Lower lobe of right lung (tissue), 2 donors: ENCODE measurements around the gene SLC22A7. TPM values are rescaled to one million over a fixed set of nuclear protein-coding genes. Genes with fewer than 3 reads are reported as not detected.

ENCODE experiments used
- ATAC-seq, 2 donors: fragments of 200-7000 bp; cut with Tn5 transposase; one replicate each; pipeline ENCODE4 v1.9.1; 2020 to 2022; ENCODE audit warnings: mild to moderate bottlenecking in 2 of 2, moderate library complexity in 2 of 2
- DNase-seq: peaks from one replicate; pipeline ENCODE4 v3.0.0-alpha.2; 2020
- H3K27ac ChIP-seq: fragments of 200-600 bp; one replicate; pipeline ENCODE4 v1.8.0; 2022
- H3K27me3 ChIP-seq: fragments of 200-600 bp; one replicate; pipeline ENCODE4 v1.8.0; 2022; ENCODE audit warnings: low read depth
- H3K36me3 ChIP-seq: fragments of 200-600 bp; one replicate; pipeline ENCODE4 v1.8.0; 2022; ENCODE audit warnings: mild to moderate bottlenecking
- H3K4me1 ChIP-seq: fragments of 200-600 bp; one replicate; pipeline ENCODE4 v1.8.0; 2022
- H3K4me3 ChIP-seq: fragments of 200-600 bp; one replicate; pipeline ENCODE4 v1.8.0; 2022; ENCODE audit warnings: mild to moderate bottlenecking
- H3K9me3 ChIP-seq: fragments of 200-600 bp; one replicate; pipeline ENCODE4 v1.8.0; 2022
- intact Hi-C: fragments of 100-400 bp; cut with DNase I; formaldehyde crosslinking; loops from one replicate; pipeline ENCODE4 v1.11.0; 2022
- total RNA-seq: library from RNA; stranded (reverse); fragmentation: NEBNext Ultra II Directional; extraction: Animal tissue kit (Norgen Biotek cat#: 25700); gene quantifications from one replicate; pipeline ENCODE4 v1.2.1, GENCODE V29; 2021
- TF ChIP-seq, protein P1 (sequence below): fragments of 200-600 bp; IDR thresholded peaks from one replicate; pipeline ENCODE4 v1.8.0; 2022; ENCODE audit warnings: antibody characterized with exemption, mild to moderate bottlenecking
- donor health status: DM: no; HTN: yes; CAD: no; lungs with severe emphysema.

The SLC22A7 gene
- total RNA-seq, 1 donor from 2014 or later = not detected

DNA sequence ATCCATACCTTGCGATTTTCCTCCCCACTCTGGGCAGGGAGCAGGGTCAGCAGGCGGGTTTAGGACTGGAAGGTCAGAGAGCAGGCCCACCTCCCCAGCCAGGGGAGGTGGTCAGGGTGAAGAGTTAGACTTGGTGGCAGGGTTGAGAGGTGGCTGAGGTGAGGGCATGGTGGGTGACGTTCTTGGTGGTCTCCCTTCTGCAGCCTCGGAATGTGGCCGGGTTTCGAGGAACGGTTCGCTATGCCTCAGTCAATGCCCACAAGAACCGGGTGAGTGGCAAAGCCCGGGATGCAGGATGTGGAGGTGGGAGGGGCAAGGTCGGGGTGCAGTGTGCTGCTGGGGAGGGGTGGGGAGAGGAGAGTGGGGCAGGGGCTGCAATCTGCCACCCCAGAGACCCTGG, 43.2 kb upstream of the SLC22A7 start:
- Histone ChIP-seq H3K27ac (no peak overlapping the region), H3K4me1 (no peaks in the 10 kb centered on the region), H3K27me3 (peaks cover 21% of the 10 kb centered on the region), H3K36me3 (no peaks in the 10 kb centered on the region), H3K4me3 (no peak overlapping the region), H3K9me3 (no peaks in the 10 kb centered on the region)
- intact Hi-C loops = no loop called here
- no peak for DNase-seq
- ATAC-seq = no peak
- TF ChIP-seq, protein P1, sequence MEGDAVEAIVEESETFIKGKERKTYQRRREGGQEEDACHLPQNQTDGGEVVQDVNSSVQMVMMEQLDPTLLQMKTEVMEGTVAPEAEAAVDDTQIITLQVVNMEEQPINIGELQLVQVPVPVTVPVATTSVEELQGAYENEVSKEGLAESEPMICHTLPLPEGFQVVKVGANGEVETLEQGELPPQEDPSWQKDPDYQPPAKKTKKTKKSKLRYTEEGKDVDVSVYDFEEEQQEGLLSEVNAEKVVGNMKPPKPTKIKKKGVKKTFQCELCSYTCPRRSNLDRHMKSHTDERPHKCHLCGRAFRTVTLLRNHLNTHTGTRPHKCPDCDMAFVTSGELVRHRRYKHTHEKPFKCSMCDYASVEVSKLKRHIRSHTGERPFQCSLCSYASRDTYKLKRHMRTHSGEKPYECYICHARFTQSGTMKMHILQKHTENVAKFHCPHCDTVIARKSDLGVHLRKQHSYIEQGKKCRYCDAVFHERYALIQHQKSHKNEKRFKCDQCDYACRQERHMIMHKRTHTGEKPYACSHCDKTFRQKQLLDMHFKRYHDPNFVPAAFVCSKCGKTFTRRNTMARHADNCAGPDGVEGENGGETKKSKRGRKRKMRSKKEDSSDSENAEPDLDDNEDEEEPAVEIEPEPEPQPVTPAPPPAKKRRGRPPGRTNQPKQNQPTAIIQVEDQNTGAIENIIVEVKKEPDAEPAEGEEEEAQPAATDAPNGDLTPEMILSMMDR = no peak

- intact Hi-C loops = no loop called here
- Histone ChIP-seq H3K4me1 (no peaks in the 10 kb centered on the region), H3K36me3 (no peaks in the 10 kb centered on the region), H3K27ac (no peak overlapping the region), H3K27me3 (peaks cover 20% of the 10 kb centered on the region), H3K9me3 (no peaks in the 10 kb centered on the region), H3K4me3 (no peak overlapping the region)
- TF ChIP-seq, protein P1 = no peak
- DNase-seq = no peak
- no peak for ATAC-seq
These were observed 42.5 kb upstream of the SLC22A7 start for GRCh38 chr6:43255408-43256054.

DNA sequence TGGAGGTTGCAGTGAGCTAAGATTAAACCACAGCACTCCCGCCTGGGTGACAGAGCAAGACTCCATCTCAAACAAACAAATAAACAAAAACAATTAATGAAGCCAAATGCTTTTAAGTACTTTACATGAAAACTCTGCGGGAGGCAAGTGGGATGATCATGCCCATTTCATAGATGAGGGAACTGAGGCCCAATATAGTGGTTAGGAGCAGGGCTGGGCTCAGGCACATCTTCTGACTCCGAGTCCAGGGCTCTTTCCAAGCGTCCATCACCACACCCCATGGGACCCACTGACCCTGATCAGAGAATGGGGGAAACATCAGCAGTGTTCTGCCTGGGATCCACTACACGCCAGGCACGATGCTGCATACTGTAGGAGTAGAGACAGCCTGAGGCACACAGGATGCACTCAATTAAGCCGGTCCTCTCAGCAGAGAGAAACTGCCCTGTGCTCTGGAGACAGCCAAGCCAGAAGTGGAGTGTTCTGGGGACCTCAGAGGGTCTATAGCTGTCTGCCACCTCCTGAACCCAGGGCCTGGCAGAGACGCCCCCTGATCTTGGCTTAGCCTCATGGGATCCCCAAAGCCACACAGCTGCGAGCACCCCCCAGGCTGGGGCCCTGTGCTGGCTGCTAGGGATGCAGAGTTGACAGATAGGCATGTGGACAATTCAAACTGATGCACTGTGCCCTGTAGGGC, 41.2 kb upstream of the SLC22A7 start:
- DNase-seq (no peak), ATAC-seq (no peak)
- Histone ChIP-seq H3K4me1 (no peaks in the 10 kb centered on the region), H3K27ac (no peak overlapping the region), H3K4me3 (no peak overlapping the region), H3K27me3 (peaks cover 8% of the 10 kb centered on the region), H3K9me3 (no peaks in the 10 kb centered on the region), H3K36me3 (no peaks in the 10 kb centered on the region)
- TF ChIP-seq, protein P1 = no peak
- intact Hi-C loops = no loop called here

GRCh38 chr6:43257367-43258145, 40.5 kb upstream of the SLC22A7 start:
- ATAC-seq = no peak
- Histone ChIP-seq H3K4me1 (no peaks in the 10 kb centered on the region), H3K27ac (no peak overlapping the region), H3K36me3 (no peaks in the 10 kb centered on the region), H3K4me3 (no peak overlapping the region), H3K27me3 (peaks cover 5% of the 10 kb centered on the region), H3K9me3 (no peaks in the 10 kb centered on the region)
- DNase-seq = no peak
- intact Hi-C loops = no loop called here
- TF ChIP-seq, protein P1 = no peak

DNA sequence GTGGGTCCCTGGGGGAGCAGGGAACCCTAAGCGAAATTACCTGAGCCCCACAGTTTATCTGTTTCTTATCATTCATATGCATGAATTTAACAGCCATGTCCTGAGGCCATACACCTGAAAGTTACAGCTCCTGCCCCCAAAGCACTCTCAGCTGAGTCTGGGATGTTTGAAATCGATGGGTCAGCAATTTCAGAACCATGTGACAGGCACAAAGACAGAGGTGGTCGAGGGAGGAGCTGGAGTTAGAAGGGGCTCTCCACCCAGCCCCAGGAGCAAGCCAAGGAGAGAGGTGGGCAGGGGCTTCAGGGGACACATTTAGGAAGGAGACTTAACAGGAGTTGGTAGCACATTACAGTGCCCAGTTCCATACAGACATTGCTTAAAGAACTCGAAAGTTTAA, 39.9 kb upstream of the SLC22A7 start:
- H3K27ac ChIP-seq = no peak overlapping the region
- H3K36me3 ChIP-seq = no peaks in the 10 kb centered on the region
- H3K4me3 ChIP-seq = no peak overlapping the region
- ATAC-seq (no peak), DNase-seq (no peak)
- H3K27me3 ChIP-seq = no peaks in the 10 kb centered on the region
- H3K4me1 ChIP-seq = no peaks in the 10 kb centered on the region
- intact Hi-C loops = no loop called here
- TF ChIP-seq, protein P1 = no peak
- no peaks in the 10 kb centered on the region for H3K9me3 ChIP-seq
